ENCODE data around the gene AFAP1L2.

AFAP1L2 gene

DNA sequence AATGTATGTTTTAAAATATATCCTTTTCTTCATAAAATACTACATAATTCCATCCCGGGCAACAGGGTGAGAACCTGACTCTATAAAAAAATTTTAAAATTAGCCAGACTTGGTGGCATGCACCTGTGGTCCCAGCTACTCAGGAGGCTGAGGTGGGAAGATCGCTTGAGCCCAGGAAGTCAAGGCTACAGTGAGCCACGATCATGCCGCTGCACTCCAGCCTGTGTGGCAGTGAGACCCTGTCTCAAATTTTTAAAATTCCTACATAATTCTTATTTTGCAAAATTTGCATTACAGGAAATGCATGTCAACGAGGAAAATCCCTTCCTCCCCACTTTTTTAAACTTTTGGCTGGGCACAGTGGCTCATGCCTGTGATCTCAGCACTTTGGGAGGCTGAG lies 31.3 kb downstream of the AFAP1L2 start:
- H3K4me3 ChIP-seq: no peak overlapping the region
- DNase-seq (ENCODE audit: low spot score): no peak
- no peak overlapping the region for H3K27ac ChIP-seq
- TF ChIP-seq, protein P1, sequence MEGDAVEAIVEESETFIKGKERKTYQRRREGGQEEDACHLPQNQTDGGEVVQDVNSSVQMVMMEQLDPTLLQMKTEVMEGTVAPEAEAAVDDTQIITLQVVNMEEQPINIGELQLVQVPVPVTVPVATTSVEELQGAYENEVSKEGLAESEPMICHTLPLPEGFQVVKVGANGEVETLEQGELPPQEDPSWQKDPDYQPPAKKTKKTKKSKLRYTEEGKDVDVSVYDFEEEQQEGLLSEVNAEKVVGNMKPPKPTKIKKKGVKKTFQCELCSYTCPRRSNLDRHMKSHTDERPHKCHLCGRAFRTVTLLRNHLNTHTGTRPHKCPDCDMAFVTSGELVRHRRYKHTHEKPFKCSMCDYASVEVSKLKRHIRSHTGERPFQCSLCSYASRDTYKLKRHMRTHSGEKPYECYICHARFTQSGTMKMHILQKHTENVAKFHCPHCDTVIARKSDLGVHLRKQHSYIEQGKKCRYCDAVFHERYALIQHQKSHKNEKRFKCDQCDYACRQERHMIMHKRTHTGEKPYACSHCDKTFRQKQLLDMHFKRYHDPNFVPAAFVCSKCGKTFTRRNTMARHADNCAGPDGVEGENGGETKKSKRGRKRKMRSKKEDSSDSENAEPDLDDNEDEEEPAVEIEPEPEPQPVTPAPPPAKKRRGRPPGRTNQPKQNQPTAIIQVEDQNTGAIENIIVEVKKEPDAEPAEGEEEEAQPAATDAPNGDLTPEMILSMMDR (IDR thresholded peaks at IDR 0.05): no peak

DNA sequence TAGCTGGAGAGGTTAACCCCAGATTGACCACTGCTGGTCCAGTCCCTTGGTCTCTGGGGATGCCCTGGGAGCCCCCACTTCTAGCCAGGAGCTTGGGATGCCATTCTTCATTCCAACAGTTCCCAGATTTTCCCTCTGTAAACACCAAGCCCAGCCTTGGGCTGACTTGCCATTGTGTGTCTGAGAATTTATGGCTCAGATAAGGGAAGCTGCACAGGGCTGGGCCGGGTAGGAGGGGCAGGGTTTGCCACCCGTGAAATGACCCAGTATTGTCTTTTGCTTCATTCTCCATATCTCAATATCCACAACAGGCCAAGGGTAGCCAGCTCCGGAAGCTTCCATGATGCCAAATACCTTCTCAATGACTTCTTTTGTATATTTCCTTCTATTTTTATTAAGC lies 32.1 kb downstream of the AFAP1L2 start:
- DNase-seq (ENCODE audit: low spot score): no peak
- Histone ChIP-seq H3K4me3 (no peak overlapping the region), H3K27ac (no peak overlapping the region)
- TF ChIP-seq, protein P1 (IDR thresholded peaks at IDR 0.05): no peak

DNA sequence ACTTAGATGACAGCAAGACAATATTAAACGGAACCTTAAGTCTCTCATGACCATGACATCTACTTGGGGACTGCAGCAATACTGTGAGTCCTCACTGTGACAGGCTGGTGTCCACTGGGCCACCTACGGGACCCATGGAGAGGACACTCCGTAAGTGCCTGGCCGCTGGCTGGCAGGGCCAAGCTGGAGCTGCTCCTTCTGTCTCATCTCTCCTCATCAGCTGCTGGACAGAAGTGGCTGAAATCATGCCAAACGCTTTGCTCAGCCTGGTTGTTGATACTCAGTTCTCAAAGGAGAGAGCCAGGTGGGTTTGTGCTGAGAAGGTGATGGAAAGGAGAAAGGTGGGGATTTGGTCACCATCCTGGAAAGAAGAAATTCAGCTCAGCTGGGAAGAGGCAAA lies 33.3 kb downstream of the AFAP1L2 start:
- DNase-seq (ENCODE audit: low spot score): no peak
- Histone ChIP-seq H3K27ac (no peak overlapping the region), H3K4me3 (no peak overlapping the region)
- TF ChIP-seq, protein P1 (IDR thresholded peaks at IDR 0.05): no peak

DNA sequence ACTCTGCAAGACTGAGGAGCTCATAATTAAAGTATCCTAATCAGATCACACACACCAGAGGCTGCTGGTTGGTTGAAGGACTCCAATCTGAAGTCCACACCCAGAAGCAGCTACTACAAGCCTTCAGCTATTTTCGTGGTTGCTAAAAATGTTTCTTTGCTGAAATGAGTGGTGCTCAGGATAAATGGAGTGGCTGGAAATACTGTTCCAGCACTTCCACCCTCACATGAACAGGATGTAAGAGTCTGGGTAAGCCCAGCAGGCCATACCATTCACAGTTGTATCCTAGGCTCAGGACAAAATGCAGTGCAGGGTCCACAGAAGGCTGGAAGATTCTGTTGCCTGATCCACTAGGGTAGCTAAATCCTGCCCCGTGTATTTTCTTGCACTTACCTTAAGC lies 34.1 kb downstream of the AFAP1L2 start:
- TF ChIP-seq, protein P1 (IDR thresholded peaks at IDR 0.05): no peak

DNA sequence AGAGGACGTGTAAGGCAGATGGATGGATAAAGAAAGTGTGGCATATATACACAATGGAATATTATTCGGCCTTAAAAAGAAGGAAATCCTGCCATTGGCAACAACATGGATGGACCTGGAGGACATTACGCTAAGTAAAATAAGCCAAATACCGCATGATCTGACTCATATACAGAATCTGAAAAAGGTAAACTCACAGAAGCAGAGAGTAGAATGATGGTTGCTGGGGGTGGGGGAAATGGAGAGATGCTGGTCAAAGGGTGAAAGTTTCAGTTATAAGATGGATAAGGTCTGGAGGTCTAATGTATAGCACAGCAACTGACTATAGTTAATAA lies 36.3 kb downstream of the AFAP1L2 start:
- TF ChIP-seq, protein P1 (IDR thresholded peaks at IDR 0.05): no peak
- no peak overlapping the region for H3K4me3 ChIP-seq
- DNase-seq (ENCODE audit: low spot score): no peak
- H3K27ac ChIP-seq: no peak overlapping the region

More for the DNA sequence above, 34.1 kb downstream of the AFAP1L2 start:
- no peak for DNase-seq (ENCODE audit: low spot score)
- Histone ChIP-seq H3K4me3 (no peak overlapping the region), H3K27ac (peak overlapping the region in 1 of 2 donors; percentile 46)

DNA sequence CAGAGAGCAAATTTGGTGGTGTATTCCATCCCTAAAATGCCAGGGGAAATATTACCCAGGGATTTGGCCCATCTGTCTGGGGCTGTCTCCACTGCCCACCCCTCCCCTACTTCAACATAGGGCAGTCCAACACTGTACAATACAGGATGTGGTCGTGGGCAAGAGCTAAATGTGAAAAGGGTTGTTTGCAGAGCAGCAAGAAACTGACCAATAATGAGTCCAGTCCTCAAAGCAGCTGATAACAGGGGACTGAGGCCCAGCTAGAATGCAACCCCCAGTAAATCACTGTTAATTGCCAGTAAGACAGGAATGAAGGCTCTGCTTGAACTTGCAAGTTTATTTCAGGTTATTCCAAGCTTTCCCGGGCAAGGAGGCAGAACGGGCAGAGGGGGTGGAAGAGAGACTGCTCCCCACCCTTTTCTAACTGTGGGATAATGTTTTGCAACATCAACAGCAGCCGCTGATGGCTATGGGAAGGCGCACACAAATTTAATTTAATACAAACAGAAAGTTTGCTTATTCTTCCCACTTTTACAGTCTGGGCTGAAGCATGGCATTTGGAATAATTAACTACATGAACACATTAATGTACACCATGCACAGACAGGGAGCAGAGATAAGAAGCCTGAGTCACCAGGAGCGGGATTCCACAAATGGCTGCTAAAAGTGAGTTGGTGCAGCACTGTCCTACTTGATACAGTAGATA lies 36.8 kb downstream of the AFAP1L2 start:
- Histone ChIP-seq H3K27ac (peak overlapping the region in 1 of 2 donors; percentile 75), H3K4me3 (no peak overlapping the region)
- no peak for DNase-seq (ENCODE audit: low spot score)
- TF ChIP-seq, protein P1 (IDR thresholded peaks at IDR 0.05): no peak

DNA sequence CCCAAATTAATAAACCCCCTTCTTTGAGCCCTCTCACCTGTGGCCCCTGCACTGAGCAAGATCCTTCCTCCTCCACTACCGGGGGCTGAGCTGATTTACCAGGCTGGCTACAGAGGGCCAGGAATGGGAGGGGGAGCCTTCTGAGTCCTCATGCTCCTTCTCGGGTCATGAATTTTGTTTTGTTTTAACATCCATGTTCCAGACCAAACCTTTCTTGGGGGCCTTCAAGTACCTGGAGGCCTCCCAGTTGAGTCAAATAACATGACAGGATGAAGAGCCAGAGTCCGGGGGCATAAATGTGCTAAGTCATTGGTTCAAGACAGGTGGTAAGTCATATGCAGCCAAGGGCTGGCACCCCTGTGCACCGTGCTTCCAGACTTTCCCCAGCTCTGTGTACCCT lies 39.6 kb downstream of the AFAP1L2 start:
- TF ChIP-seq, protein P1 (IDR thresholded peaks at IDR 0.05): no peak
- Histone ChIP-seq H3K4me3 (no peak overlapping the region), H3K27ac (no peak overlapping the region)
- no peak for DNase-seq (ENCODE audit: low spot score)
